PC-3 (cell line): ENCODE results near the gene PYGO2. TPM values are rescaled to one million over a fixed set of nuclear protein-coding genes. Genes with fewer than 3 reads are reported as not detected.
A peak's percentile ranks its signal among the peaks of the same experiment; 100 is the strongest.

Experiments used
- ATAC-seq: fragments of 200-7000 bp; cut with Tn5 transposase; 2 replicates; pipeline ENCODE4 v1.9.1; 2020; ENCODE audit warnings: mild to moderate bottlenecking, moderate library complexity
- BruUV-seq: library from RNA; stranded (reverse); fragments of 400-500 nt; replicated peaks from 2 replicates; lab custom pipeline; 2021; lab: Mats Ljungman, UMichigan
- CTCF ChIA-PET: fragments of 300-600 bp; sonication (Branson Sonifier 250); formaldehyde crosslinking; loops from one replicate; lab custom pipeline; 2022; ENCODE audit warnings: antibody characterized with exemption; lab: Charles Lee
- POLR2A ChIA-PET: fragments of 300-600 bp; sonication (Branson Sonifier 250); formaldehyde crosslinking; loops from one replicate; lab custom pipeline; 2022; ENCODE audit warnings: antibody characterized with exemption; ENCODE audit not compliant: unreplicated experiment; lab: Charles Lee
- DNase-seq: peaks from one replicate; pipeline ENCODE4 v3.0.0-alpha.2; 2015
- H2AFZ ChIP-seq: fragments of 300-600 bp; sonication (generic); 2 replicates; pipeline ENCODE4 v1.6.0; 2016; ENCODE audit warnings: antibody characterized with exemption, low read length
- H3F3A ChIP-seq: fragments of 300-600 bp; sonication (generic); one replicate; pipeline ENCODE4 v1.6.0; 2017; ENCODE audit warnings: antibody characterized with exemption, low read length, control low read depth, mild to moderate bottlenecking; ENCODE audit not compliant: unreplicated experiment
- H3K27ac ChIP-seq: fragments of 300-600 bp; sonication (generic); 2 replicates; pipeline ENCODE4 v1.5.1; 2016; ENCODE audit warnings: mild to moderate bottlenecking, low read length
- H3K27me3 ChIP-seq: fragments of 300-600 bp; sonication (generic); 2 replicates; pipeline ENCODE4 v1.6.1; 2016; ENCODE audit warnings: low read length, mixed read lengths
- H3K36me3 ChIP-seq: fragments of 300-600 bp; sonication (generic); 2 replicates; pipeline ENCODE4 v1.6.1; 2016; ENCODE audit warnings: low read depth, mixed run types, low read length, mixed read lengths
- H3K4me1 ChIP-seq: fragments of 300-600 bp; sonication (generic); 2 replicates; pipeline ENCODE4 v1.5.1; 2016; ENCODE audit warnings: low read length; ENCODE audit not compliant: insufficient read depth
- H3K4me2 ChIP-seq: fragments of 300-600 bp; sonication (generic); 2 replicates; pipeline ENCODE4 v1.6.0; 2016; ENCODE audit warnings: low read length
- H3K4me3 ChIP-seq: fragments of 300-600 bp; sonication (generic); 2 replicates; pipeline ENCODE4 v1.5.1; 2016; ENCODE audit warnings: mild to moderate bottlenecking, low read length, mixed read lengths
- H3K79me2 ChIP-seq: fragments of 300-600 bp; sonication (generic); 2 replicates; pipeline ENCODE4 v1.6.1; 2017; ENCODE audit warnings: low read length, mixed read lengths
- H3K9ac ChIP-seq: fragments of 300-600 bp; sonication (generic); 2 replicates; pipeline ENCODE4 v1.6.0; 2016; ENCODE audit warnings: mild to moderate bottlenecking, low read length
- H3K9me2 ChIP-seq: fragments of 300-600 bp; sonication (generic); replicated peaks from 2 replicates; pipeline ENCODE4 v1.6.1; 2016; ENCODE audit warnings: mixed run types, low read length, mixed read lengths
- H3K9me3 ChIP-seq: fragments of 300-600 bp; sonication (generic); 2 replicates; pipeline ENCODE4 v1.6.1; 2016; ENCODE audit warnings: low read length, mixed read lengths
- H4K20me1 ChIP-seq: fragments of 300-600 bp; sonication (generic); 2 replicates; pipeline ENCODE4 v1.6.1; 2016; ENCODE audit warnings: low read length, mixed read lengths
- CTCF ChIP-seq: fragments of 300-600 bp; sonication (generic); conservative IDR thresholded peaks from 2 replicates; pipeline ENCODE4 v1.5.1; 2017; ENCODE audit warnings: antibody characterized with exemption, low read depth, mild to moderate bottlenecking, low read length
- EZH2 ChIP-seq: fragments of 300-600 bp; sonication (generic); IDR thresholded peaks from one replicate; pipeline ENCODE4 v1.6.1; 2017; ENCODE audit warnings: antibody characterized with exemption, mild to moderate bottlenecking, low read length; ENCODE audit not compliant: unreplicated experiment
- EZH2phosphoT487 ChIP-seq: fragments of 300-600 bp; sonication (generic); IDR thresholded peaks from 2 replicates; pipeline ENCODE4 v1.6.1; 2018; ENCODE audit warnings: mild to moderate bottlenecking, antibody characterized with exemption, low read length, borderline replicate concordance
- intact Hi-C: fragments of 100-400 bp; cut with micrococcal nuclease; formaldehyde crosslinking; loops from 2 replicates; pipeline ENCODE4 v1.9.0; 2023
- total RNA-seq: library from RNA; depleted of rRNA; stranded (reverse); fragments of >200 nt; gene quantifications from 2 replicates; pipeline ENCODE4 v1.2.3, GENCODE V29; 2014

PYGO2 gene
- total RNA-seq, 1 experiment from 2014 or later = 41.7 TPM

GRCh38 chr1:155001425-155001674 lies 39.8 kb upstream of the PYGO2 start:
- peak overlapping the region; percentile 77 for H3K27ac ChIP-seq
- H4K20me1 ChIP-seq = no peaks in the 10 kb centered on the region
- TF ChIP-seq CTCF (no peak), EZH2 (no peak), EZH2phosphoT487 (no peak)
- CTCF ChIA-PET = interaction anchor here (4.1 kb wide), 1 partner anchor 16 kb away, joined by 16 read pairs; no protein-coding TSS in a partner anchor
- H3K27me3 ChIP-seq = no peaks in the 10 kb centered on the region
- peak overlapping the region; percentile 83 for H3K4me3 ChIP-seq
- H3K79me2 ChIP-seq = peaks cover 38% of the 10 kb centered on the region
- H3K4me1 ChIP-seq = peaks cover 44% of the 10 kb centered on the region
- peaks cover 4% of the 10 kb centered on the region for H3F3A ChIP-seq
- peaks cover 5% of the 10 kb centered on the region; the same call in 1 of the 2 replicates for H3K36me3 ChIP-seq
- ATAC-seq = no peak
- H2AFZ ChIP-seq = peak overlapping the region; percentile 68
- POLR2A ChIA-PET = no interaction called here
- H3K9me2 ChIP-seq = no peaks in the 10 kb centered on the region
- peak overlapping the region; percentile 70 for H3K9ac ChIP-seq
- peak overlapping the region; percentile 97 for H3K4me2 ChIP-seq
- no TSS peak for BruUV-seq
- no peaks in the 10 kb centered on the region for H3K9me3 ChIP-seq
- intact Hi-C loops = loop anchor here (1.0 to 2.0 kb wide), 3 partner anchors 18 to 41 kb away; partner anchors contain the start of genes CKS1B, FLAD1 and PYGO2
- DNase-seq = no peak

GRCh38 chr1:155000726-155001424 lies 39.3 kb upstream of the PYGO2 start:
- POLR2A ChIA-PET = no interaction called here
- Histone ChIP-seq H3K4me1 (peaks cover 39% of the 10 kb centered on the region), H3K9ac (peak overlapping the region; percentile 70), H3K9me2 (no peaks in the 10 kb centered on the region), H2AFZ (peak overlapping the region; percentile 68), H3K79me2 (peaks cover 33% of the 10 kb centered on the region), H3K9me3 (no peaks in the 10 kb centered on the region), H3K4me3 (peak overlapping the region; percentile 83), H3F3A (peaks cover 4% of the 10 kb centered on the region), H3K36me3 (peaks cover under 1% of the 10 kb centered on the region; the same call in 1 of the 2 replicates), H3K27ac (peak overlapping the region; percentile 77), H4K20me1 (no peaks in the 10 kb centered on the region), H3K4me2 (peak overlapping the region; percentile 97), H3K27me3 (no peaks in the 10 kb centered on the region)
- intact Hi-C loops = loop anchor here (1.0 to 2.0 kb wide), 3 partner anchors 18 to 40 kb away; partner anchors contain the start of genes CKS1B, FLAD1 and PYGO2
- BruUV-seq = no TSS peak
- no peak for TF ChIP-seq EZH2phosphoT487
- no peak for TF ChIP-seq CTCF
- TF ChIP-seq EZH2 = no peak
- peak; percentile 98 for DNase-seq
- peak; percentile 38 for ATAC-seq
- CTCF ChIA-PET = interaction anchor here (0.7 to 4.1 kb wide), 2 partner anchors 17 to 40 kb away, joined by 3 to 16 read pairs; partner anchors contain the start of gene PYGO2

DNA sequence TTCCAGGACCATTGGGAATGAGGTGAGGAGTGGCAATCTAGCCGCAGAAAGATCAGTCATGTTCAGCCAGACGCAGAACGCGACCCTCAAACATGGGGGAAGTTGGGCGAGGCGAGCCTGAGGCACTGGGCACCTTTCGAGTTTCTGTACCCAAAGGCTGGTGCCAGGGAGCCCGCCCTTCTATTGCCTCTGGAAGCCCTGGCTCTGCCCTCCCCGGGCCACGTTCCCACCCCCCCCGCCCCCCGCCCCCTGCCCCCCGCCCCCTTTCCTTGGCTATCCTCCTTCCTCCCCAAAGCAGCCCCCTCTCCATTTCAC lies 38.8 kb upstream of the PYGO2 start:
- CTCF ChIA-PET = interaction anchor here (0.8 to 1.5 kb wide), 2 partner anchors 29 to 85 kb away, joined by 3 to 4 read pairs; partner anchors contain the start of gene SHC1
- Histone ChIP-seq H3K79me2 (peaks cover 28% of the 10 kb centered on the region), H3K27me3 (no peaks in the 10 kb centered on the region), H3F3A (peaks cover 4% of the 10 kb centered on the region), H3K4me1 (peaks cover 34% of the 10 kb centered on the region), H3K27ac (peak overlapping the region; percentile 77), H4K20me1 (no peaks in the 10 kb centered on the region), H3K4me3 (peak overlapping the region; percentile 83), H3K9me3 (no peaks in the 10 kb centered on the region), H3K36me3 (no peaks in the 10 kb centered on the region), H3K4me2 (peak overlapping the region; percentile 97), H3K9me2 (no peaks in the 10 kb centered on the region), H3K9ac (peak overlapping the region; percentile 70), H2AFZ (peak overlapping the region; percentile 78)
- no peak for TF ChIP-seq CTCF
- TF ChIP-seq EZH2phosphoT487 = no peak
- no peak; the same call in 1 of the 2 replicates for ATAC-seq
- no peak for DNase-seq
- POLR2A ChIA-PET = no interaction called here
- intact Hi-C loops = loop anchor here (2.0 kb wide), 1 partner anchor 40 kb away; the partner anchor contains the start of gene PYGO2
- no TSS peak for BruUV-seq
